Measurements from ENCODE around the gene AK9. TPM values are rescaled to one million over a fixed set of nuclear protein-coding genes. Genes with fewer than 3 reads are reported as not detected.
"Not testable (repeated sequence)": the region's sequence is repeated elsewhere in the genome, so short reads cannot be mapped to it uniquely, and the experiment has no call there.

Gene AK9
- polyA plus RNA-seq, 10 donors: 4.5 to 7.5 (median 6.1) TPM

- no peak for DNase-seq
Observed at GRCh38 chr6:109628158-109629000, 62.6 kb downstream of the AK9 start.

DNA sequence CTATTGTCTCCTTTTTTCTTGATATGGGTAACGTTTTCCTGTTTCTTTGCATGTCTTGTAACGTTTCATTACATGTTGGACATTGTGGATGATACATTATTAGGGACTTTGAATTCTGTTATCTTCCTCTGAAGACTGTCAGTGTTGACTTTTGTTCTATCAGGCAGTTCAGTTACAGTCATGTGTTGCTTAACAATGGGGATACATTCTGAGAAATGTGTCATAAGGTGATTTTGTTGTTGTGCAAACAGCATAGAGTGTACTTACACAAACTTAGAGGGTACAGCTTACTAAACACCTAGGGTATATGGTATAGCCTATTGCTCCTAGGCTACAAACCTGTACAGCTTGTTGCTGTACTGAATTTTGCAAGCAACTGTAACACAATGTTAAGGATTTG, 64.7 kb downstream of the AK9 start:
- DNase-seq: no peak

- DNase-seq: no peak
Observed at GRCh38 chr6:109625199-109625598, 65.8 kb downstream of the AK9 start.

GRCh38 chr6:109623288-109623687, 67.7 kb downstream of the AK9 start:
- no peak for DNase-seq

DNA sequence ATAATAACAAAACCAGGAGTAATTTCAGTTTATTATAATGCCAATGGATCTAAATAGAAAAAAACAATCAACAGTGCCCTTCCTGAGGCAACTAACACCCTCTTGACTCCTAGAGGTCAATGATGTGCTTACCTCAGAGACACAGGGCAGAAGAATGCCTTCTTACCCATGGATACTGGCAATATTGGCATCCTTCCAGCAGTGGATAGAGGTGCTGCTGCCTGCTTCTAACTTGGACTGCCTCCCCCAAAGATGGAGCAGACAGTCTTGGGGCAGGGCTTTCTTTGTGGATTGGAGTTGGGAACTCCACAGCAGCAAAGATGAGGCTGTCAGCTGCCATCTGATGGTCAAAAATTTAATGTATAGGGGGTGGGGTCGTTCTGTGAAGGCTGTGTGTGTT, 78.7 kb downstream of the AK9 start:
- DNase-seq: no peak

GRCh38 chr6:109611502-109611901, 79.5 kb downstream of the AK9 start:
- DNase-seq: no peak

- DNase-seq: no peak
Observed at GRCh38 chr6:109610590-109610989, 80.4 kb downstream of the AK9 start.

GRCh38 chr6:109609737-109610136, 81.3 kb downstream of the AK9 start:
- DNase-seq: no peak

- no peak for DNase-seq
Observed at GRCh38 chr6:109606359-109606758, 84.6 kb downstream of the AK9 start.

DNA sequence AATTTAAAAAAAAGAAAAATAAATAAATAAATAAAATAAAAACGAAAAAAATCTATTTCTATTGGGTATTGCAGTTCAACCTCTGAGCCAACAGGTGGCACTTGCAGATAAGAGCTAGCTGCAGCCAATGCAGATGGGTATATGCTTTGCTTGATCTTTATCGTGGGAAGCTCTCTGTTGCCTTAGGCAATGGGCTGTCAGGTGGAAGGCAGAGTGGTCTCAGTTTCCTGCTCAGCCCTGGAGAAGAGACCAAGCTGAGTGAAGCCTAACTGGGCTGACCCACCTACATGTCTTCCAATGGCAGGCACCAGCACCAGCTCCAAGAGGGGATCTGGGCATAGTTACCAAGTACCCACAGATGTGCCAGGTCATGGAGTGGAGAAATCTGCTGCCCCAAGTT, 95.0 kb downstream of the AK9 start:
- DNase-seq: no peak

GRCh38 chr6:109580519-109580918, 110.5 kb downstream of the AK9 start:
- no peak for DNase-seq

GRCh38 chr6:109579361-109579760, 111.6 kb downstream of the AK9 start:
- no peak for DNase-seq

DNA sequence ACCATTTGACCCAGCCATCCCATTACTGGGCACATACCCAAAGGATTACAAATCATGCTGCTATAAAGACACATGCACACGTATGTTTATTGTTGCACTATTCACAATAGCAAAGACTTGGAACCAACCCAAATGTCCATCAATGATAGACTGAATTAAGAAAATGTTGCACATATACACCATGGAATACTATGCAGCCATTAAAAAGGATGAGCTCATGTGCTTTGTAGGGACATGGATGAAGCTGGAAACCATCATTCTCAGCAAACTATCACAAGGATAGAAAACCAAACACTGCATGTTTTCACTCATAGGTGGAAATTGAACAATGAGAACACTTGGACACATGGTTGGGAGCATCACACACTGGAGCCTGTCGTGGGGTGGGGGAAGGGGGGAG, 121.1 kb downstream of the AK9 start:
- DNase-seq: not testable (repeated sequence)

DNA sequence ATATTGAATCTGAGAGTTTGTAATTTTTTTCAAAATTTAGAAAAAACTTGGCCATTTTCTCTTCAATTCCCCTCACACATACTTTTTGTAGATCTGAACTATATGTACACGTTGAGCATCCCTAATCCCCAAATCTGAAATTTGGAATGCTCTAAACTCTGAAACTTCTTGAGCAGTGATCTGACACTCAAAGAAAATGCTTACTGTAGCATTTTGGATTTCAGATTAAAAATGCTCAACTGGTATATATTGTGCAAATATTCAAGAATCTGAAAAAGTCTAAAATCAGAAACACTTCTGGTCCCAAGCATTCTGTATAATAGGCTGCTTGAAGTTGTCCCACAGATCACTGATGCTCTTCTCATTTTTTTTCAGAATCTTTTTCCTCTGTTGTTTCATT, 129.2 kb downstream of the AK9 start:
- no peak for DNase-seq

DNA sequence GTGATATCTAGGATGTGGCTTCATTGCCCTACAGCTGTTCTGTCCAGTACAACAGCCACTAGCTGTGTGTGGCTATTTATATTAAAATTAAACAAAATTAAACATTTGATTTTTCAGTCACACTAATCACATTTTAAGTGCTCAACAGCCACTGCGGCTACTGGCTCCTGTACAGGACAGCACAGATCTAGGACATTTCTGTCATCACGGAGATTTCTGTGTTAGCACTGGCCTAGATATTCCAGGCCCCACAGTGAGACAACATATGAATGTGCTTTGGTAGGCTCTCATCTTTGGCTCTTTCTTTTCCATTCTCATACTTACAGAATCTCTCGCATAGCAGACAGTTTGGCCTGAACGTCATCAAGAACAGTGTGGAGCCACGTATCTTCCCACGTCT, 159.6 kb downstream of the AK9 start:
- DNase-seq: no peak

- DNase-seq: no peak
Observed at GRCh38 chr6:109527989-109528388, 163.0 kb downstream of the AK9 start.

DNA sequence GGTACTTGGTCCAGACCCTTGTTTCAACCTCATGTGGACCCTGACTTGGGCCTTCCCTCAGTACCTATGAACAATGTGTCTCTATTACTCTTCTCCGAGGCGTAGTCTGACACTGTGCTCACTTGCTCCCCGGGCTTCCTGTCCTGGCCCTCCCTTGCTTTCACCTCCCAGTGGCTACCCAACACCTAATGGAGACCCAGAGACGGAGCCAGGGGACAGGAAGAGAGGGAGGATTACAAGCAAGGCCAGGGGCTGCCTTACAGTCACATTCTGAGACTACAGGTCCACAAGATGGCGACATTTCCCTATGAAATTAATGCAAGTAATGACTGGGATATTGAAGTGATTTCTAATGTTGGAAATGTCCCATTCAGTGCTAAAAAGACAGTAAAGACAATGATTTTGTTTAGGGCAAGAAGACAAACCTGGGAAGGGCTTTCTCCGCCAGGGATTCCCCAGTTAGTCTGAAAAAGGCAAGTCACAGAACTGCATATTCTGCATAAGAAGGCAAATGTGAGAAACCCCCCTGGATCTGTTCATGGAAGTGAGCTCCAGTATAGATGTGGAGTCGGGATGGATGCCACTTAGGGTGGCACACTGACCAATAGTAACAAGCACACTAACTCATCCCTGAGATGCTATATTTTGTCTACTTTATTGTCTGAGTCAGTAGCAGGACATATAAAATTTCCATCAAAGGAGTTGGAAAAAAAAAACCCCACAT, 163.9 kb downstream of the AK9 start:
- DNase-seq: peak; percentile 52 to 77 (median 61)

DNA sequence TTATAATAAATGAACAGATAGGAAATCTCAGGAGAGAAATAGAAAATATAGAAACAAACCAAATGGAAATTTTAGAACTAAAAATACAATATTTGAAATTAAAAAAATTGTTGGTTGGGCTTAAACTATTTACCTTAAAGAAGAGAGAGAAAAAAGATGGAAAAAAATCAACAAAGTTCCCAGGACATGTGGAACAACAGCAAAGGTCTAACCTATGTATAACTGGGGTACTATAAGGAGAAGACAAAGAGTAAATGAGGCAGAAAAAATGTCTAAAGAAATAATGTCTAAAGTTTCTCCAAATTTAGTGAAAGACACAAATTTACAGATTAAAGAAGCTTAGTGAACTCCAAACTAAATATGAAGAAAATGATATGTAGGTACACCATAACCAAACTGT, 166.9 kb downstream of the AK9 start:
- DNase-seq: no peak

- DNase-seq: no peak
Observed at GRCh38 chr6:109523478-109523877, 167.5 kb downstream of the AK9 start.

DNA sequence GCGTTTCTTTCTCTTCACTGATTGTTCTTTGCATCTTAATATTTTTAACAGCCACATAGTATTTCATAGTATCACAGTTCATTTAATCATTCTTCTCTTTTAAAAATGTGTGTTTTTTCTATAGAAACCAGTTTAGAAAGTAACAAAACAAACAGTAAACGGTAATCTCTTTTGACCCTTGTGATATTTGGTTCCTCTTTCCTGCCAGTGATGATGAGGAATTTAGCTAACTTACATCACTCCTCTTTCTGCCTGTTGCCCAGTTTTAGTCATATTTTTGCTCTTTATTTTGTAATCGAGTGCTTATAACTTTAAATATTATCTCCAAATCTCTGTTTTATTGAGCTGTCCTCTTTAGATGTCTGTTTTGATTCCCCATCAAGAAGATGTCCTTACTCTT, 169.9 kb downstream of the AK9 start:
- DNase-seq: no peak

GRCh38 chr6:109519647-109520046, 171.4 kb downstream of the AK9 start:
- not testable (repeated sequence) for DNase-seq

DNA sequence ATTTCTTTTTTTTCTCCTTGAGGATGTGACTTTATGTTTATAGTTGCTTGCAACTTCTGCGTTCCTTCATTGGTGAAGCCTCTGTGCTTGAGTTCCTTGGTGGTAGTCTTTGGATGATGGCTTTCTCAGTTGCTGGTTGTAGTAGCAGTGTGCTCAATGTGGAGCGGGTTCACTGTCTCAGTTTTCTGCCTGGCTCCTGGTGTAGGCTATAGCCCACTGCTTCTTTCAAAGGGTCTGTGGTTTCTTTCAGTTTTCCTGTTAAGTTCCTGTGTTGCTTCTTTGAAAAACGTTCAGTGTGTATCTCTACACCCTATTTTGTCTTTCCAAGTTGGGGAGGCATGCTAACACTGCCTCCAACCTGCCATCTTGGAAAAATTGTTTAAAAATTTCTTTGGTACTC, 174.1 kb downstream of the AK9 start:
- no peak for DNase-seq

- DNase-seq: no peak
Observed at GRCh38 chr6:109515781-109516409, 175.1 kb downstream of the AK9 start.

All from muscle of back (tissue), 11 donors.